AG04450 (cell line): ENCODE measurements around the gene VPS18. TPM values are rescaled to one million over a fixed set of nuclear protein-coding genes. Genes with fewer than 3 reads are reported as not detected.

Source experiments
- CTCF ChIA-PET: fragments of 300-600, 350-600 bp; formaldehyde crosslinking; extraction: SDS; loops from one replicate; lab custom pipeline; 2022; ENCODE audit warnings: antibody characterized with exemption, inconsistent platforms; lab: Charles Lee
- POLR2A ChIA-PET: fragments of 350-600 bp; formaldehyde crosslinking; extraction: SDS; loops from one replicate; lab custom pipeline; 2021; ENCODE audit warnings: antibody characterized with exemption, inconsistent platforms; lab: Yijun Ruan, JAX
- DNase-seq: peaks from one replicate; pipeline ENCODE4 v3.0.0-alpha.2; 2011; ENCODE audit warnings: low read depth, low spot score
- H3K27ac ChIP-seq: one replicate; pipeline ENCODE4 v1.5.1; 2012; ENCODE audit warnings: low read depth, low read length, control low read depth
- H3K27me3 ChIP-seq: one replicate; pipeline ENCODE4 v1.6.0; 2012; ENCODE audit warnings: low read length; ENCODE audit not compliant: control insufficient read depth, insufficient read depth
- H3K4me3 ChIP-seq: 2 replicates; pipeline ENCODE4 v1.5.1; 2011; ENCODE audit warnings: mild to moderate bottlenecking, low read depth, low read length, control low read depth
- H3K9me3 ChIP-seq: 2 replicates; pipeline ENCODE4 v1.5.1; 2012; ENCODE audit warnings: low read length; ENCODE audit not compliant: control insufficient read depth, insufficient read depth
- CTCF ChIP-seq: IDR thresholded peaks from 2 replicates; pipeline ENCODE4 v1.5.1; 2011; ENCODE audit warnings: low read depth, low read length, control low read depth, inconsistent platforms
- polyA plus RNA-seq: library from polyadenylated mRNA; depleted of rRNA; stranded (reverse); fragments of >200 nt; gene quantifications from 2 replicates; pipeline ENCODE4 v1.2.3, GENCODE V29; 2011

Gene VPS18
- polyA plus RNA-seq, 1 experiment = 18.7 TPM

- no peak overlapping the region for H3K4me3 ChIP-seq
- no peak for DNase-seq
- no peak for TF ChIP-seq CTCF
- CTCF ChIA-PET = interaction anchor here (1.2 kb wide), 1 partner anchor 8 kb away, joined by 10 read pairs; no protein-coding TSS in a partner anchor
- POLR2A ChIA-PET = no interaction called here
- no peak overlapping the region for H3K27ac ChIP-seq
- H3K27me3 ChIP-seq = peaks cover 7% of the 10 kb centered on the region
- no peaks in the 10 kb centered on the region; the same call in 1 of the 2 replicates for H3K9me3 ChIP-seq
These were observed 39.3 kb downstream of the VPS18 start for GRCh38 chr15:40933517-40933902.

DNA sequence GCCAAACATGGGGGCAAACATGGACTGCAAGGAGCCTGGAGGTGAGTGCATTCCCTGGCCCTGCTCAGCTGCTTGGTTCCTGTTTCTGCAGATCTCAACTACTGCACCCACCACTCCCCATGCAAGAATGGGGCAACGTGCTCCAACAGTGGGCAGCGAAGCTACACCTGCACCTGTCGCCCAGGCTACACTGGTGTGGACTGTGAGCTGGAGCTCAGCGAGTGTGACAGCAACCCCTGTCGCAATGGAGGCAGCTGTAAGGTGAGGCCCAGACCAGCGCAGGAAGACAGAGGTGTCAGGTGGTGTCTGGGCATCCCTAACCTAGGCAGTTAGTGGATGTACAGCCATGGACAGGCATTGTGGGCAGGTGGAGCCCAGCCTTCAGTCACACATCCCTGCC is 40.2 kb downstream of the VPS18 start:
- H3K27me3 ChIP-seq = peaks cover 2% of the 10 kb centered on the region
- CTCF ChIA-PET = no interaction called here
- no peak overlapping the region for H3K4me3 ChIP-seq
- no peak overlapping the region for H3K27ac ChIP-seq
- no peaks in the 10 kb centered on the region; the same call in 1 of the 2 replicates for H3K9me3 ChIP-seq
- POLR2A ChIA-PET = no interaction called here
- DNase-seq = no peak
- TF ChIP-seq CTCF = no peak

DNA sequence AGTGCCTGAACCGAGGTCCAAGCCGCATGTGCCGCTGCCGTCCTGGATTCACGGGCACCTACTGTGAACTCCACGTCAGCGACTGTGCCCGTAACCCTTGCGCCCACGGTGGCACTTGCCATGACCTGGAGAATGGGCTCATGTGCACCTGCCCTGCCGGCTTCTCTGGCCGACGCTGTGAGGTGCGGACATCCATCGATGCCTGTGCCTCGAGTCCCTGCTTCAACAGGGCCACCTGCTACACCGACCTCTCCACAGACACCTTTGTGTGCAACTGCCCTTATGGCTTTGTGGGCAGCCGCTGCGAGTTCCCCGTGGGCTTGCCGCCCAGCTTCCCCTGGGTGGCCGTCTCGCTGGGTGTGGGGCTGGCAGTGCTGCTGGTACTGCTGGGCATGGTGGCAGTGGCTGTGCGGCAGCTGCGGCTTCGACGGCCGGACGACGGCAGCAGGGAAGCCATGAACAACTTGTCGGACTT is 42.0 kb downstream of the VPS18 start:
- Histone ChIP-seq H3K4me3 (no peak overlapping the region), H3K27ac (no peak overlapping the region), H3K9me3 (no peaks in the 10 kb centered on the region; the same call in 1 of the 2 replicates), H3K27me3 (peaks cover under 1% of the 10 kb centered on the region)
- POLR2A ChIA-PET = interaction anchor here (0.7 kb wide), 1 partner anchor 10 kb away, joined by 3 read pairs; no protein-coding TSS in a partner anchor
- no peak for DNase-seq
- CTCF ChIA-PET = interaction anchor here (1.0 kb wide), 1 partner anchor 86 kb away, joined by 3 read pairs; no protein-coding TSS in a partner anchor
- TF ChIP-seq CTCF = no peak

GRCh38 chr15:40936709-40937666 is 42.7 kb downstream of the VPS18 start:
- Histone ChIP-seq H3K27ac (no peak overlapping the region), H3K27me3 (no peaks in the 10 kb centered on the region), H3K9me3 (no peaks in the 10 kb centered on the region; the same call in 1 of the 2 replicates), H3K4me3 (no peak overlapping the region)
- CTCF ChIA-PET = interaction anchor here (1.0 kb wide), 1 partner anchor 85 kb away, joined by 3 read pairs; no protein-coding TSS in a partner anchor
- no peak for DNase-seq
- POLR2A ChIA-PET = no interaction called here
- no peak for TF ChIP-seq CTCF
